HG03025 (cell line): ENCODE data around the gene MYL5.
"Not testable (repeated sequence)": the region's sequence is repeated elsewhere in the genome, so short reads cannot be mapped to it uniquely, and the experiment has no call there.

Source experiments
- ATAC-seq: cut with Tn5 transposase; IDR thresholded peaks from one replicate; pipeline ENCODE4 v1.9.1; 2021; ENCODE audit warnings: mild to moderate bottlenecking, moderate library complexity; ENCODE audit not compliant: unreplicated experiment, low FRiP score

The MYL5 gene

GRCh38 chr4:669806-670559 is 4.4 kb upstream of the MYL5 start:
- not testable (repeated sequence) for ATAC-seq

- ATAC-seq = no peak
Measured at GRCh38 chr4:671769-672168, 2.6 kb upstream of the MYL5 start.

GRCh38 chr4:673349-674091 is 822 bp upstream of the MYL5 start:
- ATAC-seq = peak; percentile 0

- peak; percentile 7 for ATAC-seq
Measured at GRCh38 chr4:675036-675882, 917 bp downstream of the MYL5 start.

GRCh38 chr4:675980-676870 is 1.9 kb downstream of the MYL5 start:
- no peak for ATAC-seq

GRCh38 chr4:676871-677235 is 2.5 kb downstream of the MYL5 start:
- no peak for ATAC-seq

- no peak for ATAC-seq
Measured at GRCh38 chr4:677431-678293, 3.3 kb downstream of the MYL5 start.

- no peak for ATAC-seq
Measured at GRCh38 chr4:678331-679103, 4.2 kb downstream of the MYL5 start.

GRCh38 chr4:679104-679481 is 4.8 kb downstream of the MYL5 start:
- no peak for ATAC-seq

GRCh38 chr4:679629-680028 is 5.3 kb downstream of the MYL5 start:
- ATAC-seq = no peak

GRCh38 chr4:680091-680490 is 5.7 kb downstream of the MYL5 start:
- no peak for ATAC-seq

- no peak for ATAC-seq
Measured at GRCh38 chr4:680551-680927, 6.2 kb downstream of the MYL5 start.

- no peak for ATAC-seq
Measured at GRCh38 chr4:680928-681645, 6.7 kb downstream of the MYL5 start.

- ATAC-seq = no peak
Measured at GRCh38 chr4:681736-682451, 7.6 kb downstream of the MYL5 start.

- no peak for ATAC-seq
Measured at GRCh38 chr4:682490-683172, 8.3 kb downstream of the MYL5 start.

GRCh38 chr4:683247-683897 is 9.0 kb downstream of the MYL5 start:
- no peak for ATAC-seq
